Activated CD8-positive, alpha-beta T cell treated with anti-CD3 and anti-CD28 coated beads, Interleukin-2, amount 10 ng/mL, durations not matched to agents 7 days and 5 days (primary cell): ENCODE results near the gene SAMD14. TPM values are rescaled to one million over a fixed set of nuclear protein-coding genes. Genes with fewer than 3 reads are reported as not detected.
A peak's percentile ranks its signal among the peaks of the same experiment; 100 is the strongest.

Source experiments
- ATAC-seq: fragments of 150-1000 bp; cut with Tn5 transposase; one replicate; pipeline ENCODE4 v1.10.0; 2021; ENCODE audit warnings: moderate library complexity
- CTCF ChIA-PET: fragments of 350-600 bp; sonication (Branson Sonifier 250); formaldehyde crosslinking; loops from one replicate; lab custom pipeline; 2021; ENCODE audit warnings: antibody characterized with exemption; lab: Charles Lee
- POLR2A ChIA-PET: fragments of 350-600 bp; sonication (Branson Sonifier 250); formaldehyde crosslinking; loops from one replicate; lab custom pipeline; 2021; ENCODE audit warnings: antibody characterized with exemption; lab: Charles Lee
- DNase-seq: peaks from one replicate; pipeline ENCODE4 v3.0.0-alpha.2; 2020
- H3K27ac Mint-ChIP-seq: one replicate; pipeline ENCODE4 v1.8.0; 2021; ENCODE audit warnings: mild to moderate bottlenecking, mixed read lengths
- H3K27me3 Mint-ChIP-seq: one replicate; pipeline ENCODE4 v1.8.0; 2021; ENCODE audit warnings: low read depth, mixed read lengths
- H3K36me3 Mint-ChIP-seq: one replicate; pipeline ENCODE4 v1.8.0; 2021; ENCODE audit warnings: low read depth, mixed read lengths
- H3K4me1 Mint-ChIP-seq: one replicate; pipeline ENCODE4 v1.8.0; 2021; ENCODE audit warnings: low read depth, mixed read lengths
- H3K4me3 Mint-ChIP-seq: one replicate; pipeline ENCODE4 v1.8.0; 2021; ENCODE audit warnings: mild to moderate bottlenecking, mixed read lengths
- H3K9me3 Mint-ChIP-seq: one replicate; pipeline ENCODE4 v1.8.0; 2022; ENCODE audit warnings: mixed read lengths; ENCODE audit not compliant: insufficient read depth
- total RNA-seq, 2 experiments: library from RNA; stranded (reverse); gene quantifications; one replicate each; pipeline ENCODE4 v1.2.3, GENCODE V29; 2021

SAMD14 gene
- total RNA-seq, 2 experiments from 2014 or later: 0.50 to 0.55 TPM

- H3K36me3 Mint-ChIP-seq: peaks cover 10% of the 10 kb centered on the region
- H3K27ac Mint-ChIP-seq: peak overlapping the region; percentile 94
- no peak overlapping the region for H3K4me3 Mint-ChIP-seq
- ChIA-PET POLR2A (interaction anchor here (1.7 to 4.2 kb wide), 3 partner anchors 9 to 58 kb away, joined by 8 to 43 read pairs (median 8); partner anchors contain the start of gene PDK2), CTCF (interaction anchor here (0.8 to 9.7 kb wide), 10 partner anchors 9 to 58 kb away, joined by 3 to 118 read pairs (median 6); partner anchors contain the start of gene SGCA)
- ATAC-seq: no peak
- DNase-seq: no peak
- H3K9me3 Mint-ChIP-seq: no peaks in the 10 kb centered on the region
- peaks cover 44% of the 10 kb centered on the region for H3K4me1 Mint-ChIP-seq
- no peaks in the 10 kb centered on the region for H3K27me3 Mint-ChIP-seq
Observed at GRCh38 chr17:50152736-50153135, 22.8 kb upstream of the SAMD14 start.

- no peaks in the 10 kb centered on the region for H3K9me3 Mint-ChIP-seq
- POLR2A ChIA-PET: interaction anchor here (0.7 to 4.2 kb wide), 7 partner anchors 9 to 714 kb away, joined by 3 to 43 read pairs (median 4); partner anchors contain the start of genes PDK2 and TOB1
- CTCF ChIA-PET: interaction anchor here (0.8 to 9.7 kb wide), 12 partner anchors 9 to 154 kb away, joined by 3 to 118 read pairs (median 6); partner anchors contain the start of gene SGCA
- peak overlapping the region; percentile 94 for H3K27ac Mint-ChIP-seq
- H3K27me3 Mint-ChIP-seq: no peaks in the 10 kb centered on the region
- ATAC-seq: peak; percentile 32
- DNase-seq: peak; percentile 79
- peak overlapping the region; percentile 84 for H3K4me3 Mint-ChIP-seq
- H3K36me3 Mint-ChIP-seq: peaks cover 16% of the 10 kb centered on the region
- peaks cover 43% of the 10 kb centered on the region for H3K4me1 Mint-ChIP-seq
Observed at GRCh38 chr17:50151937-50152547, 22.1 kb upstream of the SAMD14 start.

DNA sequence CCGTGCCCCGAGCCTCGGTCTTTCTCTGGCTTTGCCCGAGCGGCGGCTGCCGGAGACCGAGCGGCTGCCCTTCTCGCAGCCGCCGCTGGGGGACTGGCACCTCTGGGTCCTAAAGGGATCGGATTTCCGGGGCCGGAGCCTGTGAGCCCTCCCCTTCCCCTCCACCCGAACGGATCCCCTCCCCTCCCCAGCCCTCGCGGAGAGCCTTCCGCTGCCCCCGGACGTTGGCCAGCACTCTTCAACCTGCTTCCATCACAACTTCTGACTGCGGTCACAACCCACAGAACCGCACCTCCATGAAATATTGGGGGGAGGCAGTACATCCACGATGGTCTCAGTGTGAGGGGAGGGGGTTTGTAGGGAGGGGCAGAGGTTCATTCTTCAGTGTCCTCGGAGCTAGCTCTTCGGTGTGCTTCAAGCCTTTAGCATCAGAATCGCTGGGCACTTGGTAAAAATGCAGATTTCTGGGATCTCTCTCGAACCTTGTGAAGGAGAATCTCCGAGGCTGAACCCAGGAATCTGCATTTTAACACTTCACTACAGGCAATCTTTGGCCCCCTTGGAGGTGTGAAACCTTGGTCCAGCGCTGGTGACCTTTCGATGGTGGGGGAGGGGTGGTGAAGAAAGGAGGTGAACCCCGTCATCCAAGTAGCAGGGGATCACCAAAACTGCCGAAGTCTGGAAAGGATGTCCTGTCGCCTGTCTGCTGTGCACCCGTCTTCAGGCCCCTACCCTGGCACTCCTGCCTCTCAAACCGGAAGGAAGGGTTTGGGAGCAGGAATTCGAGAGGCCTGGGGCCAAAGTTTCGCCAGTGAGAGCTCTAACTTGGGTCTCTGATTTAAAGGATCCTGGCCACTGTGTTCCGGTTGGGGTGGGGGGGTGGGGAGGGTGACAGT is 21.3 kb upstream of the SAMD14 start:
- Mint-ChIP-seq H3K27me3 (no peaks in the 10 kb centered on the region), H3K4me3 (peak overlapping the region; percentile 84), H3K9me3 (no peaks in the 10 kb centered on the region), H3K27ac (peak overlapping the region; percentile 94), H3K4me1 (peaks cover 49% of the 10 kb centered on the region), H3K36me3 (peaks cover 23% of the 10 kb centered on the region)
- DNase-seq (peak; percentile 94), ATAC-seq (peak; percentile 77)
- ChIA-PET CTCF (interaction anchor here (0.9 to 9.7 kb wide), 15 partner anchors 10 to 153 kb away, joined by 3 to 118 read pairs (median 5); partner anchors contain the start of genes SAMD14 and SGCA), POLR2A (interaction anchor here (0.7 to 4.2 kb wide), 7 partner anchors 8 to 715 kb away, joined by 3 to 43 read pairs (median 4); partner anchors contain the start of genes PDK2 and TOB1)

- Mint-ChIP-seq H3K36me3 (peaks cover 29% of the 10 kb centered on the region), H3K27ac (peak within 1 kb of the TSS; percentile 94), H3K9me3 (no peaks in the 10 kb centered on the region), H3K27me3 (no peaks in the 10 kb centered on the region), H3K4me3 (peak within 1 kb of the TSS; percentile 95), H3K4me1 (peaks cover 53% of the 10 kb centered on the region)
- DNase-seq (no peak), ATAC-seq (peak; percentile 14)
- ChIA-PET POLR2A (interaction anchor here (0.7 to 4.2 kb wide), 5 partner anchors 10 to 576 kb away, joined by 3 to 43 read pairs (median 5); partner anchors contain the start of gene PDK2), CTCF (interaction anchor here (1.0 to 9.7 kb wide), 8 partner anchors 11 to 63 kb away, joined by 3 to 118 read pairs (median 4); partner anchors contain the start of gene SAMD14)
Observed at GRCh38 chr17:50150354-50151040, 20.5 kb upstream of the SAMD14 start, which contains the start of gene PPP1R9B. Gene PPP1R9B, minus strand, starts transcription at chr17:50150677. Its CDS starts 164 bp downstream, at chr17:50150513.

DNA sequence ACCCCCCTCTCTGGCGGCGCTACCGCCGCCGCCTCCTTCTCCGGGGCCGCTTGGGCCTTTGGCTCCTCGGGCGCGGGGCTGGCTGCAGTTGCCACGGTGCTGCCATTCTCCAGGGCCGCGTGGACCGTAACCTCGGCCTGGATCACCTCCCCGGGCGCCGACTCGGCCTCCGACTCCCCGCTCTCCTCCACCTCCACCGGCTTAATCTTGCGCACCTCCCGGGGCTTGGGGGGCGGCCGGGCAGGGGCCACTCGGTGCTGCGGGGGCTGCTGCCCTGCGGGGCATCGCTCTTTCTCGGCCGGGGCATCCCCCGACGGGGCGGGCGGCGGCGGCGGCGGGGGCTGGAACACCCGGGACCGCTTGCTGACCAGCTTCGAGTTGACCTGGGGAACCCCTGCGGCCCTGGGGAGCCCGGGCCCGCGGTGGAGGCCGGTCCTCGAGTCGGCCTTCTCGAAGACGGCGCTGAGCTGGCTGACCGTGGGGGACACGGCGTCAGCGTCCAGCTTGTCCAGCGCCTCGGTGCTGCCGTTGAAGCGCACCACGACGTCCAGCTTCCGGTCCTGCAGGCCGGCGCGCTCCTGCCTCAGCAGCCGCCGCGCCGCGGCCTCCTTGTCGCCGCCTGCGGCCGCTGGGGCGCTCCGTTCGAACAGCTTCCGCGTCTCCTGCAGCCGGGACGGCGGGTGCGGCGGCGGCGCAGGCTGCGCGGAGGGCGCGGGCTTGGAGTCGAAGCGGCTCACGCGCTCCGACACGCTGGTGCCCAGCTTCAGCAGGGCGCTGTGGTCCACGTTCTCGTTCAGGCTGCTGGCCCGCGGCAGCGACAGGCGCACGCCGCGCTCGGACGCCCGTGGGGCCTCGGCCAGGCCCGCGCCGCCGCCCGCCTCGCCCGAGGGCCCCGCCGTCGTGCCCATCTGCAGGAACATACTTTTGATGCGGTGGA is 19.7 kb upstream of the SAMD14 start:
- peaks cover 36% of the 10 kb centered on the region for H3K36me3 Mint-ChIP-seq

DNA sequence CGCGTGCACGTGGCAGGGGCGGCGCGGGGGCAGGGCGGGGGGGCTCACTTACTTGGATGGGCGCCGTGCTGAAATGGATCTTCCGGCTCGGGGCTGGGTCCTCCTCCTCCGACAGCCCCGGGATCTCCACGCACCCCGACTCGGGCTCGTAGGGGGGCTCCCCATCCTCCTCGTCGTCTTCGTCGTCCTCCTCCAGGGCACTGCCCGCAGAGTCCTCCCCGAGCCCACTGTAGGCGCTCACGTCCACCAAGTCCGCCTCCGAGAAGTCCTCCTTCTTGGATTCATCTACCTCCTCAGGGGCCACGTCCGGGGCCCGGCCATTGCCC is 19.1 kb upstream of the SAMD14 start:
- ATAC-seq: no peak
- Mint-ChIP-seq H3K4me3 (peak overlapping the region; percentile 95), H3K36me3 (peaks cover 43% of the 10 kb centered on the region), H3K4me1 (peaks cover 53% of the 10 kb centered on the region), H3K9me3 (no peaks in the 10 kb centered on the region), H3K27me3 (no peaks in the 10 kb centered on the region), H3K27ac (peak overlapping the region; percentile 86)
- ChIA-PET CTCF (interaction anchor here (1.4 to 9.7 kb wide), 5 partner anchors 9 to 32 kb away, joined by 4 to 118 read pairs (median 8); no protein-coding TSS in a partner anchor), POLR2A (interaction anchor here (1.3 to 4.2 kb wide), 2 partner anchors 8 to 12 kb away, joined by 5 to 43 read pairs; no protein-coding TSS in a partner anchor)
- DNase-seq: no peak

More for the DNA sequence above, 19.7 kb upstream of the SAMD14 start:
- ATAC-seq (peak; percentile 29), DNase-seq (peak; percentile 62)
- Mint-ChIP-seq H3K27ac (peak overlapping the region; percentile 86), H3K27me3 (no peaks in the 10 kb centered on the region), H3K4me1 (peaks cover 53% of the 10 kb centered on the region), H3K9me3 (no peaks in the 10 kb centered on the region), H3K4me3 (peak overlapping the region; percentile 95)
- ChIA-PET POLR2A (interaction anchor here (0.7 to 4.2 kb wide), 4 partner anchors 9 to 576 kb away, joined by 3 to 43 read pairs (median 4); no protein-coding TSS in a partner anchor), CTCF (interaction anchor here (0.7 to 9.7 kb wide), 6 partner anchors 8 to 56 kb away, joined by 3 to 118 read pairs (median 6); no protein-coding TSS in a partner anchor)

- CTCF ChIA-PET: interaction anchor here (1.0 to 9.7 kb wide), 8 partner anchors 9 to 54 kb away, joined by 3 to 118 read pairs (median 8); no protein-coding TSS in a partner anchor
- DNase-seq (peak; percentile 56), ATAC-seq (peak; percentile 3)
- Mint-ChIP-seq H3K4me3 (peak overlapping the region; percentile 95), H3K27me3 (no peaks in the 10 kb centered on the region), H3K4me1 (peaks cover 55% of the 10 kb centered on the region), H3K36me3 (peaks cover 49% of the 10 kb centered on the region), H3K27ac (peak overlapping the region; percentile 86), H3K9me3 (no peaks in the 10 kb centered on the region)
- POLR2A ChIA-PET: interaction anchor here (0.9 kb wide), 2 partner anchors 12 to 18 kb away, joined by 3 read pairs; partner anchors contain the start of gene SAMD14
Observed at GRCh38 chr17:50148226-50149090, 18.5 kb upstream of the SAMD14 start.

GRCh38 chr17:50147841-50148225 is 17.9 kb upstream of the SAMD14 start:
- Mint-ChIP-seq H3K27ac (peak overlapping the region; percentile 86), H3K36me3 (peaks cover 52% of the 10 kb centered on the region), H3K4me3 (peak overlapping the region; percentile 95), H3K9me3 (no peaks in the 10 kb centered on the region), H3K4me1 (peaks cover 59% of the 10 kb centered on the region), H3K27me3 (no peaks in the 10 kb centered on the region)
- ATAC-seq: no peak
- ChIA-PET POLR2A (interaction anchor here (0.9 kb wide), 2 partner anchors 13 to 18 kb away, joined by 3 read pairs; partner anchors contain the start of gene SAMD14), CTCF (interaction anchor here (1.0 to 9.7 kb wide), 10 partner anchors 8 to 54 kb away, joined by 3 to 118 read pairs (median 6); no protein-coding TSS in a partner anchor)
- no peak for DNase-seq
